Transverse colon (tissue), 4 donors: ENCODE results near the gene RFLNA. TPM values are rescaled to one million over a fixed set of nuclear protein-coding genes. Genes with fewer than 3 reads are reported as not detected.

Experiments used
- DNase-seq: peaks from one replicate; pipeline ENCODE4 v3.0.0-alpha.2; 2019
- H3K27ac ChIP-seq, 4 donors: fragments of 200-600 bp; sonication (generic); 2 replicates each; pipeline ENCODE4 v1.5.1; 2016 to 2018; ENCODE audit warnings: inconsistent platforms in 4 of 4
- H3K27me3 ChIP-seq: fragments of 200-600 bp; sonication (generic); 2 replicates; pipeline ENCODE4 v1.5.1; 2017; ENCODE audit warnings: inconsistent platforms
- H3K36me3 ChIP-seq, 4 donors: fragments of 200-600 bp; sonication (generic); 2 replicates each; pipeline ENCODE4 v1.5.1; 2017 to 2019; ENCODE audit warnings: inconsistent platforms in 4 of 4
- H3K4me1 ChIP-seq, 4 donors: fragments of 200-600 bp; sonication (generic); 2 replicates each; pipeline ENCODE4 v1.5.1; 2017 to 2020; ENCODE audit warnings: inconsistent platforms in 4 of 4
- H3K4me3 ChIP-seq, 4 donors: fragments of 200-600 bp; sonication (generic); 1 replicate in 1 of 4; 2 replicates in 3 of 4; pipeline versions ENCODE4 v1.5.1 to v1.6.1; 2017 to 2019; ENCODE audit warnings: inconsistent platforms in 4 of 4
- H3K9me3 ChIP-seq, 2 donors: fragments of 200-600 bp; sonication (generic); 2 replicates each; pipeline ENCODE4 v1.5.1; 2017 to 2019; ENCODE audit warnings: inconsistent platforms in 2 of 2
- CTCF ChIP-seq, 5 experiments: fragments of 200-600 bp in 3 of 5; fragments of 450-650 bp in 2 of 5; sonication (generic) in 3 of 5; IDR thresholded peaks; 1 replicate in 2 of 5; 2 replicates in 3 of 5; pipeline ENCODE4 v1.5.1; 2016 to 2017; ENCODE audit warnings: antibody characterized with exemption in 5 of 5, inconsistent platforms in 3 of 5, mild to moderate bottlenecking in 2 of 5, moderate library complexity in 1 of 5
- EP300 ChIP-seq: sonication (generic); formaldehyde crosslinking; IDR thresholded peaks from one replicate; pipeline ENCODE4 v1.6.1; 2017; ENCODE audit warnings: antibody characterized with exemption, low read depth
- POLR2A ChIP-seq: fragments of 450-650 bp; IDR thresholded peaks from one replicate; pipeline ENCODE4 v1.6.1; 2016; ENCODE audit warnings: antibody characterized with exemption, mild to moderate bottlenecking, moderate library complexity
- POLR2AphosphoS5 ChIP-seq, 3 donors: sonication (generic); formaldehyde crosslinking; IDR thresholded peaks; one replicate each; pipeline ENCODE4 v1.6.1; 2016; ENCODE audit warnings: antibody characterized with exemption in 3 of 3
- WGBS, 2 donors: methylation state at CpG; one replicate each; pipeline ENCODE4 v1.1.5; 2018; ENCODE audit warnings: low coverage in 1 of 2; 5-methylcytosine and 5-hydroxymethylcytosine counted together
- in situ Hi-C, 4 donors: fragments of 200-750 bp; cut with MboI; loops; one replicate each; pipeline versions ENCODE4 v1.15.0 to v1.15.1; 2017; ENCODE audit warnings: low sequenced_read_pairs in 3 of 4, low pct_ligation_motif_present in 1 of 4, low pct_unique_long_range_greater_than_20kb in 1 of 4
- intact Hi-C: fragments of 100-400 bp; cut with DNase I; formaldehyde crosslinking; loops from one replicate; pipeline ENCODE4 v1.15.1; 2023; ENCODE audit warnings: low total_unique reads
- total RNA-seq, 4 donors: library from RNA; depleted of rRNA; stranded (reverse); fragments of >200 nt; gene quantifications; one replicate each; pipeline ENCODE4 v1.1.0, GENCODE V29; 2016

RFLNA gene
- total RNA-seq, 4 donors from 2014 or later: 19.1 to 53.8 (median 30.7) TPM

DNA sequence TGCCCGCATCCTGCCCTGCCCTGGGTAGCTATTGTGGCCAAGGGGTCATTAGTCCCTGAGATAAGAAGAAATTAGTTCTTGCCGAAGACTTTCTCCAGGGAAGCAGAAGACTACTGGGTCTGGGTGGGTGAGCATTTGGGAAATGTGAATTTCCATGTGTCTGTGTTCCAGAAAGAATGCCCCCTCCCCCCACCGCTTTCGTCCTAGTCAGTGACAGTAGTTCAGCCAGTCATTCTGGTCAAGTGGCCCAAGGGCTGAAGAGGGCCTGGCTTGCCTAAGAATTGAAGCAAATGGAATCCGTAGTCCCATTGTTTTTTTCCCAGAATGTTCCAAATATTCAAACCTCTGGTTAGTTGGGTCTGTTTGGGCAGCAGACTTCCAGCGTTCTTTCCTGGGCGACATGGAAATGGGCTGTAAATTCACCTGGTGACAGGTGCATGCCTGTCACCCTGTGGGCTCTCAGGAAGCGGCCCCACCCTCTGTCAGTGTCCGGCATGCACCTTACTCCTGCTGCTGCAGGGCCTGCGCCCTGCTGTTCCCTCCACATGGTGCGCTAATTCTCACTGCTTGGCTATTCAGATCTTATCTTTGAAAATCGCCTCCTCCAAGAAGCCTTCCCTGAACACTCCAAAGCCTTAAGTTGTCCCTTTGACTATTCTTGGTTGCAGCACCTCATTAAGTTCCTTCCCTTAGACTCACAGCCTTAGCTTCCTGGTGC is 1.4 kb upstream of the RFLNA start:
- TF ChIP-seq CTCF (IDR thresholded peaks at IDR 0.05) (no peak), EP300 (no peak), POLR2AphosphoS5 (IDR thresholded peaks at IDR 0.05) (no peak), POLR2A (no peak)
- DNase-seq: peak; percentile 40
- WGBS, 2 donors: 67% methylated on average over 12 of the region's 12 CpGs; no CpG with 5 or more reads in 1 of the 2 donors

GRCh38 chr12:124295431-124296058 is 652 bp downstream of the RFLNA start:
- peak overlapping the region; percentile 32 to 69 (median 49) for H3K4me3 ChIP-seq
- peak overlapping the region; percentile 77 to 87 (median 82) for H3K27ac ChIP-seq
- in situ Hi-C loops: no loop called here

More for the DNA sequence above, 1.4 kb upstream of the RFLNA start:
- Histone ChIP-seq H3K4me3 (no peak overlapping the region), H3K27me3 (peaks cover 17% of the 10 kb centered on the region), H3K4me1 (peaks cover 4 to 47% (median 18%) of the 10 kb centered on the region in 4 donors), H3K9me3 (no peaks in the 10 kb centered on the region), H3K27ac (no peak overlapping the region), H3K36me3 (no peaks in the 10 kb centered on the region)
- in situ Hi-C loops (no loop called here), intact Hi-C loops (no loop called here)

GRCh38 chr12:124296295-124296915 is 1.5 kb downstream of the RFLNA start:
- Histone ChIP-seq H3K9me3 (no peaks in the 10 kb centered on the region), H3K27ac (peak overlapping the region; percentile 77 to 87 (median 82)), H3K4me1 (peaks cover 4 to 38% (median 18%) of the 10 kb centered on the region in 4 donors), H3K4me3 (peak overlapping the region in 3 of 4 donors; percentile 45 to 69 (median 53)), H3K27me3 (peaks cover 20% of the 10 kb centered on the region), H3K36me3 (no peaks in the 10 kb centered on the region)
- TF ChIP-seq EP300: no peak
- TF ChIP-seq POLR2A: peak; percentile 74
- peak; percentile 5 to 74 (median 71) for TF ChIP-seq POLR2AphosphoS5 (IDR thresholded peaks at IDR 0.05)
- TF ChIP-seq CTCF (IDR thresholded peaks at IDR 0.05): no peak
- 16 to 33% methylated on average over 9 to 15 of the region's 21 CpGs for WGBS, 2 donors
- intact Hi-C loops (no loop called here), in situ Hi-C loops (no loop called here)
- DNase-seq: peak; percentile 86

More at GRCh38 chr12:124295431-124296058, 652 bp downstream of the RFLNA start:
- Histone ChIP-seq H3K9me3 (no peaks in the 10 kb centered on the region), H3K27me3 (peaks cover 20% of the 10 kb centered on the region), H3K4me1 (peaks cover 4 to 38% (median 18%) of the 10 kb centered on the region in 4 donors), H3K36me3 (no peaks in the 10 kb centered on the region)
- DNase-seq: no peak
- intact Hi-C loops: no loop called here
- TF ChIP-seq POLR2A (no peak), EP300 (no peak), POLR2AphosphoS5 (IDR thresholded peaks at IDR 0.05) (no peak), CTCF (IDR thresholded peaks at IDR 0.05) (no peak)
- WGBS, 2 donors: 7 to 20% methylated on average over 1 to 13 of the region's 42 CpGs

- 36% methylated on average over 9 of the region's 9 CpGs; no CpG with 5 or more reads in 1 of the 2 donors for WGBS, 2 donors
- in situ Hi-C loops (no loop called here), intact Hi-C loops (no loop called here)
- no peak for TF ChIP-seq EP300
- H3K36me3 ChIP-seq: no peaks in the 10 kb centered on the region
- peak overlapping the region; percentile 77 to 87 (median 82) for H3K27ac ChIP-seq
- DNase-seq: peak; percentile 46
- H3K4me1 ChIP-seq: peaks cover 4 to 38% (median 18%) of the 10 kb centered on the region in 4 donors
- H3K27me3 ChIP-seq: peaks cover 20% of the 10 kb centered on the region
- H3K9me3 ChIP-seq: no peaks in the 10 kb centered on the region
- H3K4me3 ChIP-seq: peak overlapping the region in 3 of 4 donors; percentile 45 to 69 (median 53)
Observed at GRCh38 chr12:124296916-124297351, 2.0 kb downstream of the RFLNA start.
